Loucy (cell line): ENCODE data around the gene FPR2.

ENCODE experiments used
- CTCF ChIP-seq: fragments of 200-600 bp; sonication (generic); conservative IDR thresholded peaks from 2 replicates; pipeline ENCODE4 v1.5.1; 2014; ENCODE audit warnings: mild to moderate bottlenecking, antibody characterized with exemption, low read length
- EZH2phosphoT487 ChIP-seq: fragments of 200-600 bp; IDR thresholded peaks from 2 replicates; pipeline ENCODE4 v1.6.1; 2018; ENCODE audit warnings: antibody characterized with exemption, mild to moderate bottlenecking, moderate library complexity, borderline replicate concordance

- TF ChIP-seq CTCF (no peak), EZH2phosphoT487 (no peak)
Observed at GRCh38 chr19:51788029-51788428, 27.0 kb downstream of the FPR2 start.
